HG03558 (cell line): Measurements from ENCODE around the gene SLC25A25.
A peak's percentile ranks its signal among the peaks of the same experiment; 100 is the strongest.

Experiments
- ATAC-seq: cut with Tn5 transposase; IDR thresholded peaks from one replicate; pipeline ENCODE4 v1.9.1; 2021; ENCODE audit warnings: moderate number of reproducible peaks; ENCODE audit not compliant: unreplicated experiment; ENCODE audit errors: extremely low read depth

SLC25A25 gene

DNA sequence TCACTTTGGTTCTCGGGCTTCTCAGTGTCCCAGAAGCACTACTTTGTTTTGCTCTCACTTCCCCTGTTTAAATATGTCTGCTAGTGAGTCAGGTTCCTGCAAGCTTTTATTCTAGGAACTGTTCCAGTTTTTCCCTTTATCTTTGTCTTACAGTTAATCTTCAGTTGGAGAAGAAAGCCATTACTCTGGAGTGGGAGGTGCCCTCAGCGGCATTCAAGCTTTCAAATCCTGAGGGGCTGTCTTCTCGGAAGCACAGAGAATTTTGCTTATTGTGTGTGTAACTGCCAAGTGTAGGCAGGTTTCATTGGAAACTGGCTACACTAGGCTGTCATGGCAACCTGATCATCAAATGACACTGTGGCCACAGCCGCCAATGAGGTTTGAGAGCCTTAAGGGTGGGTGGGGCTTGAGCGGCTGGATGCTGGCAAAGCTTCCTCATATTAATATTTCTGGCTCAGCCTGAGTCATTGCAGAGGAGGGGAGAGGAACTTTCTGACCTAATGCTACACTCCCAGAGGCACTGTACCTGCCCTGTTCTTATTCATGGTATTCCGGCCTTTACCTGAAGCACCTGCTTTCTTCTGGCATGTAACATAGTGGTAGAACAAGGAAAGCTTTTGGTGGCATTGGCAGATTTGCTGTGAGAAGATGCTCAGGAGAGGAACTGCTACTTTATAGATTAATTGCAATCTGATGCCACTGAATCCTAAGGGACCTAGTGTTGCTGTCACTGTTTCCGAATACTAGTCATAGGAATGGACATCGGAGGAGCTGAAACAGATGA lies 26.3 kb downstream of the SLC25A25 start:
- ATAC-seq: peak; percentile 54

DNA sequence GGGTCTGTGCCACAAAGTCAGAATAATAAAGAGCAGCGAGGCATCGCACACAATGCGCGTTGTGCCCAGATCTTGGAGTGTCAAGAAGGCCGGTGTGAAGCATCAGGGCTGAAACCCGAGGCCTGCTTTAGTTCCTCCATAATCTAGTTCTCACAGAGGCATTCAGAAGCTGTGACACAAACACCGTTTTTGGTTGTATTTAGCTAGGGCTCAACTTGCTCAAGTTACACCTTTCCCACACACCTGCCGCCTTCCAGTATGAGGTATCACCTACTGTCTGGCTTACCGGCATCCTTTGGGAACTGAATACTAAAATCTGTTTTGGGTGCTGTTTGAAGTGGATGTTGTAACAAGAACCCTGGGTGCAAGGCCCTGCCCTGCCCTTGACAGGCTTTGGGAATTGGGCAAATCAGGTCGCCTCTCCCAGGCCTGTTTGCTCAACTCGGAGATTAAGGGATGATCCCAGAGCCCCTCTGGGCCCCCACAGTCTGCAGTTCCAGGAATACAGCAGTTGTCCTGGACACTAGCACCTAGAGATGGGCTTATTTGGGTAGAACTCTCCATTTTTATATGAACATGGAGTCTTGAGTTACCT lies 27.0 kb downstream of the SLC25A25 start:
- no peak for ATAC-seq

DNA sequence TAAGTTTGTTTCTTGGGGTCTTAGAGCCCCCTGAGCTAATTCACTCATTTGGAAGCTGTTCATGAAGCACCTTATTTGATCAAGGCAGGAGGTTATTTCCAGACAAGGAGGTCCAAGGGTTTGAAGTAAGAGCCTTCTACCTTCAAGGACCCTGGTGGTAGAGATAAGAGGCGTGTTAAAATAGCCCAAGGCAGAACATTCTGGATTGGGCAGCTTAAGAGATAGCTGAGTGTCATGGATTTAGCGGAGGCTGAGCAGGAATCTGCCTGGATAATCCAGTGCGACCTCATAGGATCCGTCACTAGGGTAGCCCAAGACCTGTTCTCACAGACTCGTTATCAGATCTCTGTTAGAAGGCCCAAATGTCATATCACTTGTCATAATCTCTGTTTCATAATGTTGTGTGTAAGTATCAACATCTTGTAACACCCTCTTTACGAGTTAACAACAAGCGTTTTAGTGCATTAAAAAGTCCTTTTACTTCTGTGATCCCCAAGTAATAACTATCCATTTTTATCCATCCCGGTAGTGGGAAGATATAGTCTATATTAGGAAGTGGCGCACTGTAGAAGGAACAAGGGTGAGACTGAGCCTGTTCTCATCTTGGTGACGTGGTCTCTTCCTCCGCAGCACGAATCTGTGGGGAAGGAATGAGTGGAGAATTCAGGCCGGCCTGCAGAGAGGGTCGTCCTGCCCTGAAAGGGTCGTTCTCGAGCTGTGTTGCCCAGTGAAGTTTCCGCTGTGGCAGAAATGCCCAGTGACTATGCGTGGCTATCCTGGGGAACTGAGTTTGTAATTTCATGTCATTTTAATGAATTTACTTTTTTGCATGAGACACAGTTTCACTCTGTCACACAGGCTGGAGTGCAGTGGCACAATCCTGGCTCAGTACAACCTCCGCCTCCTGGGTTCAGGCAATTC lies 28.8 kb downstream of the SLC25A25 start:
- ATAC-seq: no peak

DNA sequence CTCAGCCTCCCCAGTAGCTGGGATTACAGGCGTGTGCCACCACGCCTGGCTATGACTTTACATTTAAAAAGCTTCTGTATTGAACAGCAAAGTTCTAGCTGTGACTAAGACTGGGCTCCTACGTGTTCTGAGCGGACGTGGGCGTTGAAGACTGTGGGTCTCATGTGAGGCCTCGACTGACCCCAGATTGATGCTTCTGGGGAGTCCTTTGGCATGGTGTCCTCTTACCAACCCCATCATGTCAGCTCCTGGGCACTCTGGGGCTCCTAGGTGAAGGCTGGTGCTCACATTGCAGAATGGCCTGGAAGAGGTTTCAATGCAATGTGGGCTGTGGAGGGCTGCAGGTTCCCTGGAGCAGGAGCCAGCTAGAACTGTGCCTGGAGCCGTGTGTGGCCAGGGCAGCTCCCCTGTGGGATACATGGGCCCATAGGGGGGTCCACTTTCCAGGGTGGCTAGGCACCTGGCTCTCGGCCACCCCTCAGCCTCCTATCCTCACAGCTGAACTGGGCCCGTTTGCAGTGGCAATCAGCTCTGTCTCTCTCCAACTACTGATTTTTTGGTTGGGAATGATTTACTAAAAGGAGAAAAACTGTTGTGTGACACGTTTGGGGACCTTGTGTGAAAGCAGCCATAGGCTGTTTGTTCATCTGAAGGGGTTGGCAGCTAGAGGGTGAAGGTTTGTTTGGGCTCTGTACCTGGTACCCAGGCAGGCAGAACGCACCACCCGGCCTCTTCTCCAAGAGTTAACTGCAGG lies 29.7 kb downstream of the SLC25A25 start:
- ATAC-seq: no peak

DNA sequence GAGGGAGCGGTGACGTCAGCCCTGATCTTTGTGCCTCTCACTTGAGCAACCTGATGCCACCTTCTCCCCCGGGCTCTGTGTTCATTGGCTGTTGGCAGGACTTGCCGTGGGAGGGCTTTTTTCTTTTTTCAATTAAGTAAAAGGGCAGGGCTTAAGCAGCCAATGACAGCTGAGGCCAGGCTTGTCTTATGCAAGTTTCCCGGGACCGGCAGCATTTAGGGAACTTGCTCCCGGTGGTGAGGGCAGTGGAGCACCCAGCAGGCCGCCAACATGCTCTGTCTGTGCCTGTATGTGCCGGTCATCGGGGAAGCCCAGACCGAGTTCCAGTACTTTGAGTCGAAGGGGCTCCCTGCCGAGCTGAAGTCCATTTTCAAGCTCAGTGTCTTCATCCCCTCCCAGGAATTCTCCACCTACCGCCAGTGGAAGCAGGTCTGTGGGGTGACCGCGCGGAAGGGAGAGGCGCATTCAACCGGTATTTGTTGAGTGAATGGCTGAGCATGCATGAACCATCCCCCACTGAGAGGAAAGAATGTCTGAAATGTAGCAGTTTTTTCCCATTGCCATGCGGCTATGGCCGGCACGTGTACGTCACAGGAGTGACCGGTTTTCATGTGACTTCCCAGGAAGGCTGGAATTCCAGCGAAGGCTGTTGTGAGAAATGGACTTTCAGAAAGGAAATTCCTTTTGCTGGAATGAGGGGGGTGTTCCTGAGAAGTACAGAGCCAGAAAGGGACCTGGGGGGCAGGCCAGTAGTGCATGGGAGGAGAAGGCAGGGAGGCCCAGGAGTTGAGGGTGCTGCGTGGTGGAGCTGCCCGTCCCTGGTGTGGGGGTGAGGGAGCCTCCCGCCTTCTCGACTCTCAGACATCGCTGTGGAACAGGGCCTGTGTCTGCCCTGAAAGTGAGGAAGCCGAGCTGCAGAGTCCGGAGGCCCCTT lies 30.5 kb downstream of the SLC25A25 start:
- no peak for ATAC-seq

DNA sequence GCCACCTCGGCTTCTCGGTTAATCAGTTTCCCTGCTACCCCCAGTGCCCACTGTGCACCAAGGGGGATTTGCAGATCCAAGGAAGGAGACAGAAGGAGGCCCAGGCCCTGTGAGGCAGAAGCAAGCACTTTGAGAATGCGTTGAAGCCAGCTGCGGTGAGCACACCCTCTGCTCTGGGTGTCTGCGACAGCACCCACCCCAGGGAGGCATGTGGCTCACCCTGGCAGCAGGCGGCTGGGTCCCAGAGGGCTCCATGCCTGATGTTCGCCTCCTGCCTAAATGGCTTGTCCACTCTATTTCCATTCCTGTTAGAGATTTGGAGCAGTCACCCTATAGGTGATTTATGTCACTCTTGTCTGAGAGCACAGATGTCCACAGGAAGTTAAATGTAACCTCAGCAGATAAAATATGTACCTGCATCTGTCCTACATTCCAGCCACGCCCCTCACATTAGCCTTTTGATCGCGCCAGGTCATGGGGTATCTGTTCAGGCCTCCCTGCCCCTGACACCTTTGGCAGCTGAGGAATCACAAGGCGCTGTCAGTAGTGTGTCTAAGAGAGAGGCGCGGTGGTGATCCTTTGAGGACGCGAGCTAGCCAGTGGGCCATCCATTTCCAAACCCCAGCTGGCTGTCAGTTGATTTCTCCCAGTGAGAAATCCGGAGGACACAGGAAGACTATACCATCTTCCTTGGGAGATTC lies 31.3 kb downstream of the SLC25A25 start:
- ATAC-seq: no peak

DNA sequence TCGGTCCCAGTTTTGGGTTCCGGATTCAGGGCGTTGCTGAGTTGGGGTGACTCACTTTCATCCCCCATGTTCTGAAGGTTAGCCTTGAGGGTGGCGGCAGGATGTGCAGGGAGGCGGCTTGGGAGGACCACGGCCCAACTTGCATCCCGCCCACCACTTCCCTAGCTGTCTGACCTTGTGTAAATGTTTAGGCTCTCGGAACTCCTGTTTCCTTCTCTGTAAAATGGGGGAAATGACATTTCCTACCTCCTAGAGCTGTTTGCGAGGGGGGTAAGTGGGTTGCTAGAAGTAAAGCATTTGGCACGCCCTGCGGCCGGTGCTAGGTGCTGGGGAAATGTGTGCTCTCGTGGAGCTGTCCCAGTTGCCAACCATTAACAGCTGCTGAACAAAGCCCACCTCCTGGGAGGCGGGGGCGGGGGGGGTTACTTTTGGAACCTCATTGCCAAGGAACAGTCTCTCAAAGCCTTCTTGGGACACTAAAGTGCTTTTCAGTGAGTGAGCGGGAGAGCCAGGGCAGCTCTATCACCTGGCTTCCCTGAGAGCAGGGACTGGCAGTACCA lies 32.0 kb downstream of the SLC25A25 start:
- ATAC-seq: no peak

DNA sequence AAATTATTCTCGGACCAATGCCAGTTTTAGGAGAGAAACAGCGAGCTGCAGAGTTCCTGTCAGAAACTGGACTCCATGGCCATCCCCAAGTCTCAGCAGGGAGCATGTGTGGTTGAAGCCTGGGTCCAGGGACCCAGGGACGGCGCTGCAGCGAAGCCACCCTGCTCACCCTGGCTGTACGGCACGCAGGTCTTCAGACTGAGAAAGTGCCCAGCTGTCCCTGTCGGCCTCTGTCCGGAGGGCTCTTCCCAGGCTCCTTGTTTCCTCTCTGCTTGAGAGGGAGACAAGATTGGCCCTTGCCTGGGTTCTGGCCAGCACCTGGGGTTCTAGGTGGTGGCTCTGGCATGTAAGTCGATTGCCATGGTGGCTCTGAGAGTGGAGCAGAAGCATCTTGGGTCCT lies 32.5 kb downstream of the SLC25A25 start:
- no peak for ATAC-seq

DNA sequence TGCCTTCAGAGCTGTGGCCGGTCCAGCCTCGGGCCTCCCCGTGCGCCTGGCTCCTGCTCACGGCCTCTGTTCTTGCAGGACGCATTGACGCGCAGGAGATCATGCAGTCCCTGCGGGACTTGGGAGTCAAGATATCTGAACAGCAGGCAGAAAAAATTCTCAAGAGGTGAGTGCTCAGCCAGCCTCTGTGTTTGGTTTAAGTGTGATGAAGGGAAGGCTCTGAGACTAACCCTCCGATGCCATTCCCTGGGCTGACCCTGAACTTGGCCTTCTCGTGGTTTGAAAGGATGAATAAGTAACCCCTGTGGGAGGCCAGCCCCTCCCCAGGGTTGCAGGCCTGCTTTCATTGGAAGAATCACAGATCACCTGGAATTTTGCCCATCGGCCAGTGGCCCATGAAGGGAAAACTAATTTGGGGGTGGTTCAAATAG lies 33.2 kb downstream of the SLC25A25 start:
- no peak for ATAC-seq

DNA sequence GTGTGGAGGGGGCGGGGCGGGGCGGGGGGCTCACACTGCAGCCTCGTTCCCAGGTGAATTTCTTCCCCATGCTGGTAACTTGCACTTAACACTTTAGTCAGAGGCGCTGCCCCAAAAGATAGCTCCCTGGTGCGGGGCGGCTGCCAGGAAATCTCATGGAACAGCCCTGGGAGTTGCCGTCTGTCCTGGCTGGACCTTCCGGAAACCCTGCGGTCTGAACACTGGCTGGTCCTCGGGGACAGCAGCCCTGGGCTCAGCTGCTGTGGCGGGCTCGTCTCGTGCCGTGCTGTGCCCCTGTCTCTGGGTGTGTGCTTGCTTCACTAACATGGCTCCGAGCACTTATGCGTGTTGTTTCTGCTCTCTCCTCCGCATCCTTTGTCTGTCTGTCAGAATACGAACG lies 33.7 kb downstream of the SLC25A25 start:
- ATAC-seq: no peak

DNA sequence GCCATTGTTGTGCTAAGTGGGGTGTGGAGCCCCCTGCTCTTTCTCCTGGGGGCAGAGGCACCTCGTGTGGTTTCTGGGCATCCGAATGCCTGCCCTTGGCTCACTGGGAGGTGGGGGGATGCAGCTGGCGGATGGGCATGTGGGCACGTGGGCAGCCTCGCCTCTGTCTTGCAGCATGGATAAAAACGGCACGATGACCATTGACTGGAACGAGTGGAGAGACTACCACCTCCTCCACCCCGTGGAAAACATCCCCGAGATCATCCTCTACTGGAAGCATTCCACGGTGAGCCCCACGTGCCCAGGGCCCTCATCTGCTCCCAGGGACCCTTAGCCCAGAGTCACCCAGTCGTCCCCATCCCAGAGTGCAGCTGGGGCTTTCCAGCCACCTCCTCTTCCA lies 34.2 kb downstream of the SLC25A25 start:
- no peak for ATAC-seq

DNA sequence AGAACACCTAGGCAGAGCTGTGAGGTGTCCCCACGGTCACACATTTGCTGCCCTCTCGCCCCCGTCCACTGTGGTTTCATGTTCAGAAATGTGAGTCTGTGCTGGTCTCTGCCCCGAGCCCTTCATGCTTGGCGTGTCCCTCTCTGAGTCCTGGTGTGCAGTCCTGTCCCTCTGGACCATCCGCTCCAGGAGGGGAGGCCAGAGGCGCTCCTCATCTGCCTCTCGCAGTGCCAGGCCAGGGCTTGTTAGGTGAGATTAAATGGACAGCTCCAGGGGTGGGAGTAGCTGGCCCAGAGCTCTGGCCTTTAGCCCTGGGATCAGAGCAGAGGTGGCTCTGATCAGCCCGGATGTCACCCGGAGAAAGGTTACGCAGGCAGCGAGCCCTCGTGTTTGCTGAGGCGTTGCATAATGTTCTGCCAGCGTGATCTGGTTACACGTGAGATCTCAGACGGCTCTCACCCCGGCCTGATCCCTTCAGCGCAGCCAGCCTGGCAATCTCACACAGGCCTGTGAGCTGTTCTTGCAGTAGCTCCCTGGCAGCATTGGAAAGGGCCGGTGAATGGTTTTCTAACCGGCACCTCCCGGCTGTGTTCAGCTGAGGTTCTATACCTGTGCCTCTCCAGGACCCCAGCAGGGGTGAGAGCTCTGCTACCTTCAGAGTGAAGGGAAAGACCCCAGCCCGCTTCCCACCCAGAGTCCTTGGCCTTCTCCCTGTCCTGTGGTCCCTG lies 35.0 kb downstream of the SLC25A25 start:
- ATAC-seq: no peak

DNA sequence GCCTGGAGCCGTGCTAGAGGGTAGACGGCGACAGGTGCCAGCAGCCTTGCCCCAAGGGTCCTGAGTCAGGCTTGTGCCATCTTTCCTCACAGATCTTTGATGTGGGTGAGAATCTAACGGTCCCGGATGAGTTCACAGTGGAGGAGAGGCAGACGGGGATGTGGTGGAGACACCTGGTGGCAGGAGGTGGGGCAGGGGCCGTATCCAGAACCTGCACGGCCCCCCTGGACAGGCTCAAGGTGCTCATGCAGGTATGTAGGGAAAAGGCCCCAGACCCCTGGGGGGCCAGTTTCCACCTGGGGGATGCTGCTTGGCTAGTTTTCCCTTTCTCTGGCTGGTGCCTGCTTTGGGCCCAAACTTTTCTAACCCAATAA lies 35.5 kb downstream of the SLC25A25 start:
- ATAC-seq: no peak

DNA sequence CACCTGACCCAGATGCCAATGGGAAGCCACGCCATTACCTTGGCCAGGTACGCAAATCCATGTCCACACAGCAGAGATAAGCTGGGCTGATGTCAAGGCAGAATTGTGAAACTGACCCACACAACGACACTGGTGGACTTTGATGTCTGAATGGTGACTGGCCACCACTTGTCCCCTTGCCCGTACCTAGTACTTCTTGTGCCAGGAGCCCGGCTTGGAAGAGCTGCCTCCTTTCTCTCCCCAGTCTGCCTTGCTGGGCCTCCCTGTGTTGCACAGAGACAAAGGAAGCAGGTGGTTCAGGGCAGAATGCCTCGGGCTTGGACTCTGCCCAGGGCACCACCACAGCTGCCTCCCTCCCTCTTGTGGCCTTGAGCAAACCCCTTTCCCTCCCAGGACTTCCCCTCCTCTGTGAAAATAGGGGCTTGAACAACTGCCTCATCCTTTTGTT lies 36.2 kb downstream of the SLC25A25 start:
- no peak for ATAC-seq

DNA sequence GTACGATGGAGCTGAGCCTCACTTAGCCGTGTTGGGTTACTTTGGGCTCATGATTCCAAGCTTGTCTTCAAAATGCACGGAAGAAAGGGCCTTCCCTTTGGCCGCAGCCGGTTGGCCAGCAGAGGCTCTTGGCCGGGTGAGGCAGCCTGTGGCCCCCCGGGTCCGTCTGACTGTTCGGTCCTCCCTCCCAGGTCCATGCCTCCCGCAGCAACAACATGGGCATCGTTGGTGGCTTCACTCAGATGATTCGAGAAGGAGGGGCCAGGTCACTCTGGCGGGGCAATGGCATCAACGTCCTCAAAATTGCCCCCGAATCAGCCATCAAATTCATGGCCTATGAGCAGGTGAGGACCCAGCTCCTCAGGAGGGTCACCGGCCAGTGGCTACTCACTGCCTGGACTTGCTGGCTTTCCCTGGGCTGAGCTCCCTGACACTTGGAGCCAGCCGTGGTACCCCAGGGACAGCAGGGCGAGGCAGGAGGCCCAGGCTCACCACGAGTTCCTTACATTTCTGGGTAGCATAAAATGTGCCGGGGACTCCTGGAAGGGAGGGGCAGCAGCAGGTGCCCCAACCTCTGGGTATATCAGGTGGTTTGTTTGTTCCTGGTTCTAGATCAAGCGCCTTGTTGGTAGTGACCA lies 37.6 kb downstream of the SLC25A25 start:
- ATAC-seq: no peak

DNA sequence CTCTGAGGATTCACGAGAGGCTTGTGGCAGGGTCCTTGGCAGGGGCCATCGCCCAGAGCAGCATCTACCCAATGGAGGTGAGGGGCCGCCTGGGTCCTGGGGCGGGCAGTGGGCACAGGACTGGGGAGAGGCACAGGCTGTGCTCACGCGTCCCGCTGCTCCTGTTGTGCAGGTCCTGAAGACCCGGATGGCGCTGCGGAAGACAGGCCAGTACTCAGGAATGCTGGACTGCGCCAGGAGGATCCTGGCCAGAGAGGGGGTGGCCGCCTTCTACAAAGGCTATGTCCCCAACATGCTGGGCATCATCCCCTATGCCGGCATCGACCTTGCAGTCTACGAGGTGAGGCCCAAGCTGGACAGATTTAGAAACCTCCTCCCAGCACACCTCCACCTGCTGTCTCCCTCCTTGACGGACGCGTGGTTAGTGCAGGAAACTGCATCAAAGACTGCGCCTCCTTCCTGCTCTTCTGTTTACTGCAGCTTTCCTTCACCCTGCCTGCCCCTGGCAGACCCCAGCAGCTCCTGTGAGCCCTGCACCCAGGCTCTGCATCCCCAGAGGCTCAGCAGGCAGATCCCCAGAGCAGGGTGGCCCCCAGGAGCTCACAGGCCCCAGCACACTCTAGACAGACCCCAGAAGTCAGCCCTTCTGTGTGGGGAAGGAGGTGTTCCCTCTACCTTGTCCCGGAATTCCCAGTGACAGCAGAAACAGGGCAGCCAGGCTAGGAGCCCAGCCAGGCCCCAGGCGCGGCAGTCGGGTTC lies 38.3 kb downstream of the SLC25A25 start:
- no peak for ATAC-seq
